Stimulated activated CD8-positive, alpha-beta memory T cell treated with anti-CD3 and anti-CD28 coated beads, Interleukin-7, amount 100 ng/mL, for 48 hours (primary cell): ENCODE results near the gene SKOR1.
A peak's percentile ranks its signal among the peaks of the same experiment; 100 is the strongest.

ENCODE experiments used
- DNase-seq, 2 donors: peaks; one replicate each; pipeline ENCODE4 v3.0.0-alpha.2; 2020; ENCODE audit warnings: low read depth in 1 of 2; ENCODE audit errors: extremely low read depth in 1 of 2

The SKOR1 gene

GRCh38 chr15:67829647-67830504, 4.6 kb downstream of the SKOR1 start:
- DNase-seq = no peak

- DNase-seq = no peak
These were observed 6.1 kb downstream of the SKOR1 start for GRCh38 chr15:67831363-67831762.

DNA sequence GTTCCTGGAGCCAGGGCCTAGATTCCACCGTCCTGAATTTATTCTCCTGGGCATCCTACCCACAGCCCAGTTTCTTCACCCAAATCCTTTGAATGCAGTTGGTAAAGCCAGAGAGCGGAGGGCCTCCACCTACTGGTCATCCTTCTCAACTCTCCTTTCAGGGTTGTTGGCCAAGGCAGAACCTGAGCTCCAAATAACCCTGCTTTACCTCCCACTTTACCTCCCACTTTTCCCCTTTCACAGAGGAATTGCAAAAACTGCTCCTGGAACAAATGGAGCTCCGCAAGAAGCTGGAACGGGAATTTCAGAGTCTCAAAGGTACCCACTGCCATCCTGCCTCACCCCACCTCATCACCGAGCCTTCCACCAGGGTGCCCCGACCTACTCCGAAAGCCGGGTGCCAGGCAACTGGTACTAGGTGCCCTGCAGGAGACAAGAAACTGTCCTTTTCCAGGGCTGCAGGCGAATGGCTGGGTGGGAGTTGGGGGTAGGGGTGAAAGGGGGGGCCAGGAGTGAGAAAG, 6.8 kb downstream of the SKOR1 start:
- no peak for DNase-seq

- DNase-seq = no peak
These were observed 7.8 kb downstream of the SKOR1 start for GRCh38 chr15:67832897-67833709.

GRCh38 chr15:67833710-67834511, 8.6 kb downstream of the SKOR1 start:
- DNase-seq = no peak

- DNase-seq = no peak
These were observed 9.4 kb downstream of the SKOR1 start for GRCh38 chr15:67834581-67835296.

DNA sequence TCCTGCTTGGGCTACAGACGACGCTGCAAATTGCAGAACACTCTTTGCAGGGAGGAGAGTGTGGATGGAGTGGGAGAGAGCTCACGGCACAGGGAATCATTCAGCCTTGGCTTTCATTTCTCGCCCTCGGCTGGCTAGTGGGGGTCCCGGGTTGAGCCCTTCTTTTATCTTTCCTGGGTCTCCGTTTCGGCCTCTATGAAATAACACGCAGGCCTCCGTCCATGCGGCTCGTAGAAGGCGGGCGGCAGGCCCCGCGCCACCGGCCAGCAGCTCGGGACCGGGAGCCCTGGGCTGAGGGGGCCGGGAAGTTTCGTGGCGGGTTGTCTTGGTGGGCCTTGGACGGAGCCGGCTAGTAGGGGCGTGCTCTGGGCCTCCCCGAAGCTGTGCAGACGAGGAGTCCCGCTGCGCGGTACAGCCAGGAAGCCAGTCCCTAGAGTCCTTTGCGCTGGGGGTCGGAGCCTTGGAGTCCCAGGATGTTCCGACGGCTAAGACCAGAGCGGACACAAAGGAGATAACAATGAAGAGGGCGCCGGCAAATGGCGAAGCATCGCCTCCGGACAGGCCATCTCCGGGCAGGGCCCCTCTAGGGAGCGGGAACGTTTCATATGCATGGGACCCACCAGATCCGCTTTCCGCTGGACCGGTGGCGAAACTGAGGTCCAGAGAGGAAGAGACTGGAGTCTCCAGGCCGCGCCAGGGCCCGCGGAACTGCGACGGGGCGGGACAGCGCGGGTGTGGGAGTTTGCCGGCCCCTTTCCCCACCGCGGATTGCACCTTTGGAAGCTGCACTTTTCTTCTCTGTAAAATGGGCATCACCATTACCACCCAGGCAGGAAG, 10.2 kb downstream of the SKOR1 start:
- DNase-seq = no peak

DNA sequence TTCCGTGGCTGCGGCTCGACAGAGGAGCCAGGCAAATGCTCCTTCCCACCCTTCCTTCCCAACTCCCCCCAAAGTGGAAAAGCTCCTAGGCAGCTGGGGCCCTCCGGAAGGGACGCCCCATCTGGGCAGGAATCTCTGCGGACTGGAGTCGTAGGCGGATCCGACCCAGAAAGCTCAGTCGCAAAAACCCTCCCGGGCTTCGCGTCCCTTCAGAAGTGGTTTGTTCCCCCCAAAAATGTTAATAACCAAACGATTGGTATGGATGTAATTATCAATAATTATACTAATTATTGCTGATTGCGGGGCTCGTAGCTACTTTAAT, 10.8 kb downstream of the SKOR1 start:
- no peak for DNase-seq

DNA sequence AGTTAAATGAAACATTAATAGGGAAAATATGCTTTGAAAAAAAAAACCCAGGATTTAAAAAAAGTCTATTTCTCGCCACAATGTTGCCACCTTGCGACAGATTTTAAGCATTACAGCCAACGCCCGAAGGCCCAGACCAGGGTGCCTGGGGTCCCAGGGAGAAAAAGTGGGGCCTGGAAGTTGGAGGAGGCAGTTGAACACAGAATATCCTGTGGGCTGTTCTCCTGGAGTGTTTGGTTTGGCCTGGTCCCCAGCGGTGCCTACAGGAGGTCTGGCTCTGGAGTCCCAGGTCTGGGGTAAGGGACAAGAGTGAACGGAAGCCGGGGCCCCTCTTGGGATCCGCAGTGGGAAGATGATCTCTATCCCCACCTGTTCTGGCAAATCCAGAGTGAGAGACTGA, 11.2 kb downstream of the SKOR1 start:
- DNase-seq = no peak

DNA sequence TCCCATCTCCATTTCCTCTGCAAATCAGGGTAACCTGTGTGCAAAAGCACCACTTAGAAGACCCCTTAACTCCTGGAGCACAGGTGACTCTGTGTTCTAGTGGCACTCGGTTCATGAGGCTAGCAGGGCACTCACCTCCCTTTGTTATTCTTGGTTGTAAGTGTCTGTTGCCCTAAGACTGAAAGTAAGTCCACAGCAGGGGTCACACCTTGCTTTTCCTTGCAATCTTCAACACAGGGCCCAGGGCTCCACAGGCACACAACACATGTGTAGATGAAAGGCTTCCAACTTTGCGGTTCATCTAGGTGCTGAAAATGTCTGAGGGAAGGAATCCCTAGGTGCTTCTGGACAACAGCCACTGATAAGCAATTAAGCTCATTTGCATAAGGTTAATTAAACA, 11.6 kb downstream of the SKOR1 start:
- no peak for DNase-seq

DNA sequence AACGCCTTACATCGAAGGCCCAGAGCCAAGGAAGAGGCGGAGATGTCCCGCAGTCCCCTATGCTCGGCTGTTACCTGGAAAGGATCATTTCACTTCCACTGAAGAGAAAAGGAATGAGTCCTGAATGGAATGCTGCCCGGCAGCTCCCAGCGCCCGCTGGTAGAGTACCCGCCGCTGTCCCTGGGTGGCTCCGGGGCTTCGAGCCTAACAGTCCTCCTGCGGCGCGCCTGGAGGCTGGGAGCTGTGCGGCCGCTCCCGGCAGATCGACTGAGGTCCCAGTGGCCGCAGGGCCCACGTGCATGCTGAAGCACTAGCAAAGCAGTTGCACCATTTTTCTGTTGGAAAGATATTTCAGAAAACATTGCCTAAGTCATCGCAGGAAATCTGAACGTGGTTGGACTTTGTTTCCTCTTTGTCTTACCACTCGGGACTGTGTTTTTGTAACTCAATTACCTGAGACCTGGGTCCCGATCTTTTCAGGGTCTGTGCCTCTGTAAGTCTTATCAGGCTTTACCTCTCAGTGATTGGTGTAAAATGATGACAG, 13.6 kb downstream of the SKOR1 start:
- DNase-seq = no peak

DNA sequence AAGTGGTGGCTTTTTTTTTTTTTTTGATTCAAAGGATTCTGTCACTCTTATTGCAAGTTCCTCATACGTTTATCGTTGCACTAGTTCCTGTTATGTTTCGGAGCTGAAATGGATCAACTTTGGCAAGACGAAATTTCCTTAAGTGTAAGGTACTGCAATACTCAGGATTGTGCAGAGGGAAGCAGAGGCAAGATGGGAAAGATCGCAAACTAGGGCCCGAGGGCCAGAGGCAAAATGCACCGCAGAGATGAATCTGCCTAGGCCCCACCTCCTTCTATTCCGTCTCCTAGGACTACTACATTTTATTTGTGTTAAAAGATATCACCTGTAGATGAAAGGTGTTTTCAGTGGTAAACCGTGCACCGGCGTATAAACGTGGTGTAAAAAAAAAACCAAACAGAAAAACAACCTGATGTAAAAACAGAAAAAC, 14.2 kb downstream of the SKOR1 start:
- no peak for DNase-seq

DNA sequence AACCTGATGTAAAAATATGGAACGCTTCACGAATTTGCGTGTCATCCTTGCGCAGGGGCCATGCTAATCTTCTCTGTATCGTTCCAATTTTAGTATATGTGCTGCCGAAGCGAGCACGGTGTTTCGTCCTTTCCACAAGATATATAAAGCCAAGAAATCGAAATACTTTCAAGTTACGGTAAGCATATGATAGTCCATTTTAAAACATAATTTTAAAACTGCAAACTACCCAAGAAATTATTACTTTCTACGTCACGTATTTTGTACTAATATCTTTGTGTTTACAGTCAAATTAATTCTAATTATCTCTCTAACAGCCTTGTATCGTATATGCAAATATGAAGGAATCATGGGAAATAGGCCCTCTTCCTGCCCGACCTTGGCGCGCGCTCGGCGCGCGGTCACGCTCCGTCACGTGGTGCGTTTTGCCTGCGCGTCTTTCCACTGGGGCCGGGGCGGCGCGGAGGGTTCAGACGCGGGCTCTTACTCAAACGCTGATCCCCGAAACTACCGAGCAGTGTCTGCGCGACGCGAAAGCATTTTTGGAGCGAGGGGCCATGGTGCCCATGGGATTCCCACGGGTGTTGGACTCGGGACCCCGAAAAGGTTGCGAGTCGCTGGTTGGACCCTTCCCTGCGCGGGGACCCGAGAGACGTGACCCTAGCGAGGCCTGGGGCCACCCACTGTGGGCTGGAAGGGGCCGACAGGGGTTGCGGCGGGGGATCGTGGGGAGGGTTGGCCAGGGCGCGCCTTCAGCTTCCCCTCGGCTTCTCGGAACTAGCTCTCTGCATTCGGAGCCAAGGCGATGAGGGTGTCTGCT, 14.8 kb downstream of the SKOR1 start, which contains the start of gene RNU6-1:
TSS of gene RNU6-1 (minus strand) at position 117 of the 820 bp plus-strand sequence.
- DNase-seq = peak; percentile 84 to 90

- DNase-seq = no peak
These were observed 15.6 kb downstream of the SKOR1 start for GRCh38 chr15:67840749-67841512.

DNA sequence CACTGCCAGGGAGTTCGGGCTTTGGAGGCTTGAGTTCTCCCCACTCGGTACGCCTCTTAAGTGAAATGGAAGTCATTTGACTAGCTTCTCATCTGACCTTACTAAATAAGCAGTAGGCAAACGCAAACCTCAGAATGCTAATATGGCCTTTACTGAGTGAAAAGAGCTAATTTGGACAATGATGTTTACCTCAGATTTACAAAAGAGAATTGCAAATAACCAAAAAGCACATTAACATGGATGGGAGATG, 16.1 kb downstream of the SKOR1 start:
- no peak for DNase-seq

DNA sequence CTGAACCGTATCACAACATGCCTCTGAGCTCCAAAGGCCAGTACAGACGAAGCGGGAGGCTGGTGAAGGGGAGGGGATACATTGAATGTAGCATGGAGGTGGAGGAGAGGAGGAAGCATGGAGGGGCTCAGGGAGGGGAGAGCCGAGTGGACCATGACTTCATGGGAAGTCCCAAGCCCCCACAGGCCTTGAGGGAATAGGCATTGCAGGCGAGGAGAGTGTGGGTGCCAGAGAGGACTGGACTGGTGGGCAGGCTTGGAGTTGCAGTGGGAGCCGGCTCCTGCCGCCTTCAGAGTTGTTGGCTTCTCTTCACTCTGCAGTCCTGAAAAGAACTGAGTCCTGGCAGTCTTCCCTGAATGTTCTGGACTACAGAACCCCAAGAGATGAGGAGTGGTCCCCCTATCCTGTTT, 17.8 kb downstream of the SKOR1 start:
- no peak for DNase-seq

GRCh38 chr15:67843571-67844387, 18.5 kb downstream of the SKOR1 start:
- DNase-seq = no peak
